ENCODE data around the gene CXCL3. TPM values are rescaled to one million over a fixed set of nuclear protein-coding genes. Genes with fewer than 3 reads are reported as not detected.

Gene CXCL3
- total RNA-seq, 4 donors from 2014 or later: 0.62 to 2.5 TPM; not detected in 2

GRCh38 chr4:74039315-74039763 lies 850 bp upstream of the CXCL3 start:
- H3K4me1 ChIP-seq: no peaks in the 10 kb centered on the region
- H3K27ac ChIP-seq: no peak overlapping the region
- intact Hi-C loops (cut with DNase I; ENCODE audit: low total_unique reads): no loop called here
- DNase-seq: no peak
- H3K9me3 ChIP-seq: no peaks in the 10 kb centered on the region
- no peaks in the 10 kb centered on the region for H3K27me3 ChIP-seq
- H3K4me3 ChIP-seq: peak overlapping the region; percentile 35 to 59
- TF ChIP-seq POLR2A (IDR thresholded peaks at IDR 0.05): no peak
- TF ChIP-seq CTCF (IDR thresholded peaks at IDR 0.05): no peak
- no peaks in the 10 kb centered on the region for H3K36me3 ChIP-seq

- peak in 1 of 2 donors; percentile 14 for DNase-seq
- H3K27ac ChIP-seq: no peak overlapping the region
These were observed 434 bp downstream of the CXCL3 start for GRCh38 chr4:74038086-74038424.

GRCh38 chr4:74037076-74037955 lies 1.2 kb downstream of the CXCL3 start:
- Histone ChIP-seq H3K27me3 (no peaks in the 10 kb centered on the region), H3K4me3 (no peak overlapping the region), H3K9me3 (no peaks in the 10 kb centered on the region), H3K4me1 (no peaks in the 10 kb centered on the region), H3K27ac (no peak overlapping the region), H3K36me3 (no peaks in the 10 kb centered on the region)
- intact Hi-C loops (cut with DNase I; ENCODE audit: low total_unique reads): no loop called here
- TF ChIP-seq POLR2A (IDR thresholded peaks at IDR 0.05): no peak
- TF ChIP-seq CTCF (IDR thresholded peaks at IDR 0.05): no peak
- no peak for DNase-seq

More at GRCh38 chr4:74038086-74038424, 434 bp downstream of the CXCL3 start:
- Histone ChIP-seq H3K4me1 (no peaks in the 10 kb centered on the region), H3K36me3 (no peaks in the 10 kb centered on the region), H3K9me3 (no peaks in the 10 kb centered on the region), H3K4me3 (peak overlapping the region; percentile 35 to 59), H3K27me3 (no peaks in the 10 kb centered on the region)
- TF ChIP-seq POLR2A (IDR thresholded peaks at IDR 0.05): no peak
- TF ChIP-seq CTCF (IDR thresholded peaks at IDR 0.05): no peak
- intact Hi-C loops (cut with DNase I; ENCODE audit: low total_unique reads): no loop called here

- no peak for DNase-seq
- Histone ChIP-seq H3K27ac (no peak overlapping the region), H3K4me3 (no peak overlapping the region), H3K27me3 (no peaks in the 10 kb centered on the region), H3K9me3 (no peaks in the 10 kb centered on the region), H3K36me3 (no peaks in the 10 kb centered on the region), H3K4me1 (no peaks in the 10 kb centered on the region)
- TF ChIP-seq CTCF (IDR thresholded peaks at IDR 0.05) (no peak), POLR2A (IDR thresholded peaks at IDR 0.05) (no peak)
- intact Hi-C loops (cut with DNase I; ENCODE audit: low total_unique reads): no loop called here
These were observed 4.8 kb downstream of the CXCL3 start for GRCh38 chr4:74033739-74034138.

GRCh38 chr4:74032064-74032463 lies 6.4 kb downstream of the CXCL3 start:
- H3K4me1 ChIP-seq: no peaks in the 10 kb centered on the region
- H3K9me3 ChIP-seq: no peaks in the 10 kb centered on the region
- intact Hi-C loops (cut with DNase I; ENCODE audit: low total_unique reads): no loop called here
- H3K27ac ChIP-seq: no peak overlapping the region
- no peak overlapping the region for H3K4me3 ChIP-seq
- no peak for DNase-seq
- TF ChIP-seq POLR2A (IDR thresholded peaks at IDR 0.05): no peak
- TF ChIP-seq CTCF (IDR thresholded peaks at IDR 0.05): no peak
- H3K27me3 ChIP-seq: no peaks in the 10 kb centered on the region
- no peaks in the 10 kb centered on the region for H3K36me3 ChIP-seq
